HG02798 (cell line): Measurements from ENCODE around the gene SLC9C2.
"Not testable (repeated sequence)": the region's sequence is repeated elsewhere in the genome, so short reads cannot be mapped to it uniquely, and the experiment has no call there.

ENCODE experiments used
- ATAC-seq: cut with Tn5 transposase; IDR thresholded peaks from one replicate; pipeline ENCODE4 v1.9.1; 2021; ENCODE audit warnings: mild to moderate bottlenecking; ENCODE audit not compliant: unreplicated experiment, poor library complexity

The SLC9C2 gene

DNA sequence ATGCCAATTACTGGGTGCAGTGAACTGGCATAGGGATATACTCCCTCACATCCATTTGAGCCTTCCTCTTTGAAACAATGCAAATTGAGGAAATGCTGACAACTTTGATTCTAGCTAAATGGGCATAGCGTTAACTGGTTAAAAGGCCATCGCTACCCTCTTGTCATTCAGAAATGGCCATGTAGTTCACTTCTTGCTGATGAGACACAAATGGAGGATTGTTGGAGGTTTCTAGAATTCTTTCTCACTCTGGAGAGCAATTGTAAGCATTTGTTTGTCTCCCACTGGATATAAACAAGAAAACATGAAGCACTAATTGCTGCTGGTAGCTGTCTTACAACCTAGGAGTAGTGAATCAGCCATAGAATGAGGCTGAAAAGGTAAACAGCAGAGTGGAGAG, 111.4 kb downstream of the SLC9C2 start:
- no peak for ATAC-seq

DNA sequence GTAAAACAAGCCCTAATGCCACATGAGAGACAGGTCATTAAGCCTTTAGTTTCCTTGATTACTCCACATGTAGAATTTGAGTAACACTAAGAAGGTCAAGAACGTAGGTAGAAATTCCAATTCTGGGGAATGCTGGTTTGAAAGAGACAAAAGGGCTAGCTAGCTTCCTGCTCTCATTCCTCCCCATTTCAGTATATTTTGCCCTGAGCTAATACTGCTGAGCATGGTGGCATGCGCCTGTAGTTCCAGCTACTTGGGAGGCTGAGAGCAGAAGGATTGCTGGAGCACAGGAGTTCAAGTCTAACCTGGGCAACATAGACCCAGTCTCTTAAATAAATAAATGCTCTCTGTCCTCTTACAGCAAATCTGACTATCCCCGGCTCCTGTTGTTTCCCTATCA, 112.9 kb downstream of the SLC9C2 start:
- ATAC-seq = no peak

DNA sequence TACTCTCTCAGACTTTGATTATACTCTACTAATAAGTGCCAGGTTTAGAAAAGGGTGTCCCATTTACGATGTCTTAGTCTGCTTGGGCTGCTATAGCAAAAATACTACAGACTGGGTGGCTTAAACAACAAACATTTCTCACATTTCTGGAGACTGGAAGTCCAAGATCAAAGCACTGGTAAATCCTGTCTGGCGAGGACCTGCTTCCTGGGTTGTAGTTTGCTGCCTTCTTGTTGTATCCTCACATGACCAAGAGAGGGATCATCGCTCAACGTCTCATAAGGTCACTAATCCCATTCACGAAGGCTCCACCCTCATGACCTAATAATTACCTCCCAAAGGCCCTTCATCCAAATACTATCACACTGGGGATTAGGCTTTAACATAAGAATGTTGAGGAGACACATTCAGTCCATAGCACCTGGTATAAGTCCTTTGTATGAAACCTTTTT, 113.7 kb downstream of the SLC9C2 start:
- no peak for ATAC-seq

DNA sequence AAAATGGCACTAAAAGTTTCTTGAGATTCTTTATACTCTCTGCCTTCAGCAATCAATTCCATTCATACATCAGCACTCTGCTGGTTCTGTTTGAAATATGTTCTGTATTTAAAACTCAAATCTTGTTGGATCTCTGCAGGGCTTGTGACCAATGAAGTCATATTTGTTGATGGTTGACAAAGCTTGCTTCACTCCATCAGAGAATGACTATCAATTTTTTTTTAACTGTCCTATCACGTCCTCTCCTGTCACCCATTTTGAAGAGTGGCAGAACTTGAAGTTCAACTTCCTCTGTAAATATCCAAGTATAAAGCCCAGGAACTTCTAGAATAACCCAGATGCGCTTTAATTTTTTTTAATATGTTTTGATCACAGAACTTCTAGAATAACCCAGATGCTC, 114.9 kb downstream of the SLC9C2 start:
- ATAC-seq = no peak

DNA sequence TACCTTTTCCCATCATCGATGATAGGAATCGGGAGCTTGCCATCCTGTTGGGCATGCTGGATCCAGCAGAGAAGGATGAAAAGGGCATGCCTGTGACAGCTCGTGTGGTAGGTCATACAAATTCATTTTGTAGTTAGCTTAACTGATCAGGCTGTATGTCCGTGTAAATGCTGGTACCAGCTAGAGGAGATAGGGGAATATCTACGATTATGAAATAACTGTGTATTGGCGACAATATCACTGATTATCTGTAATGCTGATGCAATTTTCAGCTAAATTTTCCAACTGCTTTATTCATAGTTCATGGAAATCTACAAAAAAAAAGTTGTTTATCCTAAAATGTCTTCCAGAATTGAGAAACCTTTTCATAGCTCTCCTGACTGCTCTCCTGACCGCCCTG, 117.5 kb downstream of the SLC9C2 start:
- no peak for ATAC-seq

DNA sequence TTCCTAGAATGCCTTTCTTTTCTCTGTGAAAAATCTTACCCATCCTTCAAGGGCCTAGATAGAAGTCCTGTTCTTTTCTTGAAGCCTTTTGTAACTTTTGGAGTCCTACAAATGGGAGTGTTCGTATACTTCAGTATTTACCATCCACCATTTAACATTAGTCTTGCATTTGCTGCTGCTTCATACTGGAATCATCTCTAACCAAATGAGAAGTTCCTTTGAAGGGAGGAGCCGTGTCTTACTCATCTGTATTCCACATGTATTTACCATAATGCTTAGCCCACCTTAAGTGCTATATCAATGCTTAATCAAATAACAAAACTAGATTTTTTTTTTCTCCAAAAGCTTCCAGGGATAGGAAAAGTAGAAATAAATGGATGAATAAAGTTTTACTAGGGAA, 118.6 kb downstream of the SLC9C2 start:
- no peak for ATAC-seq

DNA sequence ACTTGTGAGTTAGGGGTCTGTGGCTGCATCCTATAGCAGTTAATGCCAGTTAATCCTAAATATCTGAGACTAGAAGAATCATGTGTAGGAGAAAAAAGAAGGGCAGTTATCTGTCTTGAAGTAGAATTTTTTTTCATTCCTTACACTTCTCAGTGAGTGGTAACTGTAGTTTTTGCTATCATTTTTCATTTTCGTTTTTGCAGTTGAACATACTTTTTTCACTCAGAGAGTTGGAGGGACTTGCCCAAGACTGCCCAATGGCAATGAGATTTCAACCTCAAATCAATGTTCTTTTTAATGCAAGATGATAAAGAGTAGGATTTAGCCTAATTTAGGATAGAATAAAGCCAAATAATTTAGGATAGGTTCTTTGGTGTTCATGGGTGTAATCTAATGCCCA, 120.2 kb downstream of the SLC9C2 start:
- no peak for ATAC-seq

DNA sequence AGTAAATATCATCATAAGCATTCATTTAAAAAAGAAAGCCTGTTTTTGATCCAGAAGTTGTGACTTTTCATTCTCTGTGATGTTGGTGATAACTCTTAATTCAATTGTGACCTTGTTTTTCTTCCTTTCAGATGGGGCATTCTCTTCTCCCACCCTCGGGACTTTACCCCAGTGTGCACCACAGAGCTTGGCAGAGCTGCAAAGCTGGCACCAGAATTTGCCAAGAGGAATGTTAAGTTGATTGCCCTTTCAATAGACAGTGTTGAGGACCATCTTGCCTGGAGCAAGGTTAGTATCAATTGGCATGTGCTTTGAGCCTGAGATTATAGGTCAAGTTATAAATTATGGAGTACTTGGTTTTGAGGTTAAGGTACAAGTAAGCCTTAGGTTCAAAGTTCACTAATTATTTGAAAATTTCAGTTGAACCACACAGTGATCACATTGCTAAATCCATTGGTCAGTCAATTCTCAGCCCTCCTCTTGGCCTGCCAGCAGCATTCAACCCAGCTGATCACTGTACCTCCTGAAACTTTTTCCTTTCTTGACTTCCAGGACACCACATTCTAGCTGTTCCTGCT, 121.6 kb downstream of the SLC9C2 start:
- no peak for ATAC-seq

DNA sequence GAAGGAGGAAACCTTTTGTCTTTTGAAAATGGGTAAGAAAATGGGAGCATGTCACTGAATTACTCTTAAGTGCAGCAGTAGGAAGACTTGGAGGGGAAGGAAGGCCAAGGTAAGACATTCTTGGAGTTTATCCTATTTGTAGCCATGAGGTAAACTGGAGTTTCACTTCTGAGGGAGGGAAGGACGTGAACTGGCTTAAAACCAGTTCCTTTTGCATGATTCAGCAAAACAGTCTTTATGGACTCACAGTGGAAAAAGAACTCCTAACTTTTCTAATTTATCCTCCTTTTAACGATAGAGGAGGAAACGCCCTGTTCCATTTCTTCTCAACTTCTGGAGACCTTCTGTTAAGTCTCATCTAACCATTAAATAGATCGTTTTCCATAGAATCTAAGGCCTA, 123.2 kb downstream of the SLC9C2 start:
- ATAC-seq = no peak

DNA sequence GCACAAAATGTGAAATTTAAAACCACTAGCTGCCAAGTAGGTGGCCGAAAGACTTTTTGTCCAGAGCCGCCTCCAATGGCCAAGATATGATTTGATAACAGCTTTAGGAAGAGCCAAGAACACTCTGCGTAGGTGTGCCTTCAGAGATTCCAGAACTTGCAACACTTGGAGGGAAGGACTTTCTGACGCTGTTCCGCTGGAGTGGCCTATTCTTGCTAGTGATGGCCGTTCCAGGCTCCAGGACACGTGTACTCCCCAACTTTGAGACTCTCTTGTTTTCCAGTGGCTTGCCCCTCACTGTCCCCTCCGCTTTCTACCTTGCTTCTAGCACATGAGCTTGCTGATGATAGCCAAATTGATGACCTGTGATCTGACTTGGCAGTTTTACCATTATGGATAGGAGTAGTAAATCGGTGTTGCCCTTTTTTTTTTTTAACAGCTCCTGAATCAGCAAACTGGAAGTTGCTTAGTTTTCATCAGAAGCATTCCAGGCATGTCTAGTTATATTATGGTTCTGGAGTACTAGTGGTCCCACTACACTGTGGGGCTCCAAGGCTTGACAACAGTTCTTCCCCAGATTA, 124.7 kb downstream of the SLC9C2 start:
- no peak for ATAC-seq

DNA sequence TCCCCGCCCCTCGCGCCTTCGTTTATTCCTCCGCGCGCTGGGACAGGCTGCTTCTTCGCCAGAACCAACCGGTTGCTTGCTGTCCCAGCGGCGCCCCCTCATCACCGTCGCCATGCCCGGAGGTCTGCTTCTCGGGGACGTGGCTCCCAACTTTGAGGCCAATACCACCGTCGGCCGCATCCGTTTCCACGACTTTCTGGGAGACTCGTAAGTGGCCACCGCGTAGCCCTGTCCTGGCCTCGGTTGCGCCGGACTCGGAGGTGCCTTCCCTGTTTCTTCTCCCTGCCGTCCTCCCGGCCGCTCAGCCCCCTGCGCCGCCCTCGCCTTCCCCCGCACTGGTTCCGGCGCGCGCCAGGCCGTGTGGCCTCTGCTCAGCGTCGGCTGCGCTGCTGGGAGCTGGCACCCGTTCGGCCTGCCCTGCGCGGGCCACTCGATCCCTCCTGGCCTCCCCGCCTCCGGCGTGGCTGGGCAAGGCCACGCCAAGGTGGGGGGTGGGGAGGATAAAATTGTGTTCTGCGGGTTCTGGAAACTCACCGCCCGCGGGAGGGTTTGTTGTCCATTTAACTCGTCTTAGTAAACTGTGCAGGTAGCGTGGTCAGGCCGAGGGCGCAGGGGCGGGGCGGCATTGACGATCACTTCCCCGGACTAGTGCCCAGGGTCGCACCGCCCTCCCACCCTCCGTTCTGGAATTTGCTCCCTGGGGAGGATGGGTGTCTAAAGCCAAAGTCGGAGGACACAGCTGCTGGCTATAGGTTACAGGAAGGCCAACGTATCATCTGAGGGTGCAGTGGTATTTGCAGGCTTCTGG, 125.4 kb downstream of the SLC9C2 start, which contains the start of gene PRDX6:
Gene PRDX6, plus strand, starts transcription at position 50 of the 808 bp plus-strand sequence. Its CDS starts 63 bp downstream, at position 113.
- peak; percentile 59 for ATAC-seq

DNA sequence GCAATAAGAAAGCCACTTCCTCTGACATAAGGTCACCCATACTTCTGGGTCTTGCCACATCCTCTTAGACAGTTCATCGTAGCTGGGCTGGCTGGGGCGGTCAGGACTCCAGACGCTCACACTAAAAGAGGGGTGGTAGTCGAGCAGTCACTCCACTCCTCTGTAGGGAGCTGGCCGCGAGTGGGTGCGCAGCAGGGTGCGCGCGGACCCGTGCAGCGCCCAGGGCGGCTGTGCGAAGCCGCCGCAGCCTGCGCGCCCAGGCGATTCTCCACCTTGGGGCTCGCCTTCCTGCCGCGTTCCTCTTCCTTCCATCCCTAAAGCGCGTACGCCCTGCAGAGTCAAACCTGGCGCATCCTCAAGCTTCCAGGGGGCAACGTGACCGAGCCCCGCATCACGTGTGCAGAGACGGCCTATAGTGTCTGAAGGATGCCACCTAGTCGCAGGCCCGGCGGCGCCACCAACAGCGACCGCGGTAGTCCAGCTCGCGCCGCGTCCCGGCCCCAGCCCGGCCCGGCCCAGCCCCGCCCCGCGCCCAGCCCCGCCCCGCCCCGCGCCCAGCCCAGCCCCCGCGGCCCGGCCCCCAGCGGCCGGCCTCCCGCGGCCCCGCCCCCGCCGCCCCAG, 126.1 kb downstream of the SLC9C2 start:
- ATAC-seq = peak; percentile 98

DNA sequence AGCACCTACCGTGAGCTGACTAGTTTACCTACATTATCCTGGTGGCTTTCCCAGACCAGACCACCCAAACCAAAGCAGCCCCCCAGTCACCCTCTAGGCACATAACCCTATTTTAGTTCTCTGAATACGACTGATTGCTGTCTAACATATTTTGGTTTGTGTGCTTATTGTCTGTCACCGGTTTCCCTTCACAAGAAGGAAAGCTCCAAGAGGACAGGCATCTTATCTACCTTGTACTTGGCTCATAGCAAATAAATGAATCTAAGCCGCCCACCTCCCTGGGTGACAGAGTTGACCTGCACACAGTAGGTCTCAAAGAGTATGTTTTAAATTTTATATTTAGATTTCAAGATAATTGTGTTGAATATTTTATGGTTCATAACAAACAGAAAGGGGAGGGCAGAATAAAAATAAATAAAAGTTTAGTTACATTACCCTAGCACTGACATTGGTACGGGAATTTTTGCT, 126.6 kb downstream of the SLC9C2 start:
- ATAC-seq = no peak

DNA sequence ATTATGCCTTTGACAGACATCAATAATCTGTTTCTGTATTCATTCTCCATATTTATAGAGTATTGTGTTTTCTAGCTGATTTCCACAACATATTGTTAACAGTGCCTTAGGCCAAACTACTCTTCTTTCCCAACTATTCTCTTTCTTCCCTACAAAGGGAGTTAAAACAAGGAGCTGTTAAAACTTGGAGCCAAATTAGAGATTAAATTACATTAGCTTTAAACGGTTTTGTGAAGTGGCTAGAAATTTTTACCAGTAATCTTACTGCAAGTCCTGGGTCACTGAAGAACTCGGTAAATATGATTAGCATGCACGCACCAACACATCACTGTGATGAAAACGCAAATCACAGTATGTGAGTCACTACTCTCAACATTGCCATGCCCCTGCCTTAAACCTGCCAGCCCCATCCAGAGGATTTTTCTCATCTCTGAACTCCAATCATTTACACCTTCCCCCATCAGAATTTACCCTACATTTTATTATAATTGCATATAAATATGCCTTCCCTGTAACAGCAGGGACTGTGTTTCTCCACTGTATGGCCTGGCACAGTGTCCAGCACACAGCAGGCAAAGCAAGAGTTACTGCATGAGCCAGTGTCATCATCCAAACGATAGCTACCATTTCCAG, 127.2 kb downstream of the SLC9C2 start:
- ATAC-seq = no peak

DNA sequence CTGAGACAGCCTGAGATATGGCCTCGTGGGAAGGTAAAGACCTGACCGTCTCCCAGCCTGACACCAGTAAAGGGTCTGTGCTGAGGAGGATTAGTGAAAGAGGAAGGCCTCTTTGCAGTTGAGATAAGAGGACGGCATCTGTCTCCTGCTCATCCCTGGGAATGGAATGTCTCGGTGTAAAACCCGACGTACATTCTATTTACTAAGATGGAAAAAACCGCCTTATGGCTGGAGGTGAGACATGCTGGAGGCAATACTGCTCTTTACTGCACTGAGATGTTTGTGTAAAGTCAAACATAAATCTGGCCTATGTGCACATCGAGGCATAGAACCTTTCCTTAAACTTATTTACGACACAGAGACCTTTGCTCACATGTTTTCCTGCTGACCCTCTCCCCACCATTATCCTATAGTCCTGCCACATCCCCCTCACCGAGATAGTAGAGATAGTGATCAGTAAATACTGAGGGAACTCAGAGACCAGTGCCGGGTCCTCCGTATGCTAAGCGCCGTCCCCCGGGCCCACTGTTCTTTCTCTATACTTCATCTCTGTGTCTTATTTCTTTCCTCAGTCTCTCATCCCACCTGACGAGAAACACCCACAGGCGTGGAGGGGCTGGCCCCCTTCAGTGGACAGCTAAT, 128.0 kb downstream of the SLC9C2 start:
- not testable (repeated sequence) for ATAC-seq

DNA sequence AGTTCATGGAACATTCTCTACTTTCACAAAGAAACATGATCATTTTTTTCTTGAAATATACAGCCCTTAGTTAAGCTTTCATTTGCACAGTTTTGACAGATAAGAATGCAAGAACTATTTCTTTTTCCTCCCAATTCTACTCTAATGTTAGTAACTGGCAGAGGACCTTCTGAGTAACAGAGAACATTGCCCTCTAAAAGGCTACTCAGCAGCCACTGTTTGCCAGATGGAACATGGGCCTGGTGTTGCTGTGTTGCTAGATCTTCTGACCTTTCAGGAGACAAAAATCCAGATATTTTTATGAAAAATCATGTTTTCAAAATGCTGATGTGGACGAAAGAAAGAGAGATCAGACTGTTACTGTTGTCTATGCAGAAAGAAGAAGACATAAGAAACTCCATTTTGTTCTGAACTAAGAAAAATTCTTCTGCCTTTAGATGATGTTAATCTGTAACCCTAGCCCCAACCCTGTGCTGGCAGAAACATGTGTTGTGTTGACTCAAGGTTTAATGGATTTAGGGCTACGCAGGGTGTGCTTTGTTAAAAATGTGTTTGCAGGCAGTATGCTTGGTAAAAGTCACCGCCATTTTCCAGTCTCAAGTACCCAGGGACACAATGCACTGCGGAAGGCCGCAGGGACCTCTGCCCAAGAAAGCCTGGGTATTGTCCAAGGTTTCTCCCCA, 128.6 kb downstream of the SLC9C2 start:
- no peak for ATAC-seq

DNA sequence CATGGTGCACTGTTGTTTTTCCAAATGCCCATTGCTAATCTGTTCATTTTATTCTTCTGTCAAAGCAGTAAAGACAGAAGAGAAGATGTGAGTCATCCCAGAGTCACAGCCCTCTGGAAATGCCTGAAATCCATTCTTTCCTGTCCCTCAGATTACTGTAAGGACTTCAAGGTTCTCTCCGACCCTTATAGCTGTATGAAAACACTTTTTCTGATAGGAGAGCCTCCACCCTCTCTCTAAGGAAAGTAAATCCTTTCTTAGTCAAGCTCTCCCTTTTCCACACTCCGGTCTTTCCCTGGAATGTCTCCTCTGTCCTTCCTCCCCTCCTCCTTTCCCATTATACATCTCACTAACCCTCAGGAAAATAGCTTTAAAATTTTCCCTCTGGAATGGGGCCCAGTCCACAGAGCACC, 129.3 kb downstream of the SLC9C2 start:
- no peak for ATAC-seq

DNA sequence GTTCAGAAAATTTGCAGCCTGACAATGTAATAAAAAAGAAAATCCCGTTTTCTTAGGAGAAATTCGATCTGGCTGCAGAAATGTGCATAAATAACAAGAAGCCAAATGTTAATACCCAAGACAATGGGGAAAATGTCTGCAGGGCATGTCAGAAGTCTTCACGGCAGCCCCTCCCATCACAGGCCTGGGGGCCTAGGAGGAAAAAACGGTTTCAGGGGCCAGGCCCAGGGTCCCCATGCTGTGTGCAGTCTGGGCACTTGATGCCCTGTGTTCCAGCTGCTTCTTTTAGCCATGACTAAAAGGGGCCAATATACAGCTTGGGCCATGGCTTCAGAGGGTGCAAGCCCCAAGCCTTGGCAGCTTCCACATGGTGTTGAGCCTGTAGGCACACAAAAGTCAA, 132.3 kb downstream of the SLC9C2 start:
- ATAC-seq = no peak

DNA sequence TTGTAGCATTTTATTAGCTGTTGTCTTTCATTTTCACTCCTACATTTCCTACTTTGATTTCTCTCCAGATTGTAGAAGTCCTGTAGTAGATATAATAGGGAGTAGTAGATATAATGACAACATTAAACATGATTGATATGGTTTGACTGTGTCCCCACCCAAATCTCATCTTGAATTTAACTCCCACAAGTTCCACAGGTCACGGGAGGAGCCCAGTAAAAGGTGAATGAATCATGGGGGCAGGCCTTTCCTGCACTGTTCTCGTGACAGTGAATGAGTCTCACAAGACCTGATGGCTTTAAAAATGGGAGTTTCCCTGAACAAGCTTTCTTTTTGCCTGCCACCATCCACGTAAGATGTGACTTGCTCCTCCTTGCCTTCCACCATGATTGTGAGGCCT, 133.2 kb downstream of the SLC9C2 start:
- no peak for ATAC-seq
